COLO668 (cell line): Measurements from ENCODE around the gene SNAPC1.
"Not testable (repeated sequence)": the region's sequence is repeated elsewhere in the genome, so short reads cannot be mapped to it uniquely, and the experiment has no call there.

Source experiments
- DNase-seq: peaks from one replicate; lab custom pipeline; 2025; ENCODE audit not compliant: unreplicated experiment; lab: John Stamatoyannopoulos, UW

The SNAPC1 gene

GRCh38 chr14:61761959-61762786, at the start of gene SNAPC1:
Gene SNAPC1, plus strand, starts transcription at chr14:61762420. Its CDS starts 41 bp downstream, at chr14:61762461.
- DNase-seq, result peak; percentile 99

- DNase-seq, result no peak
Measured at GRCh38 chr14:61713724-61714437, 48.3 kb upstream of the SNAPC1 start.

- no peak for DNase-seq
Measured at GRCh38 chr14:61716956-61717355, 45.3 kb upstream of the SNAPC1 start.

GRCh38 chr14:61718039-61718438, 44.2 kb upstream of the SNAPC1 start:
- no peak for DNase-seq

GRCh38 chr14:61719344-61720293, 42.6 kb upstream of the SNAPC1 start:
- no peak for DNase-seq

- no peak for DNase-seq
Measured at GRCh38 chr14:61720294-61720661, 41.9 kb upstream of the SNAPC1 start.

- DNase-seq, result no peak
Measured at GRCh38 chr14:61720741-61721140, 41.5 kb upstream of the SNAPC1 start.

- no peak for DNase-seq
Measured at GRCh38 chr14:61724133-61724532, 38.1 kb upstream of the SNAPC1 start.

- no peak for DNase-seq
Measured at GRCh38 chr14:61726778-61727658, 35.2 kb upstream of the SNAPC1 start.

- no peak for DNase-seq
Measured at GRCh38 chr14:61730756-61731373, 31.4 kb upstream of the SNAPC1 start.

GRCh38 chr14:61733972-61734371, 28.2 kb upstream of the SNAPC1 start:
- no peak for DNase-seq

GRCh38 chr14:61736751-61737150, 25.5 kb upstream of the SNAPC1 start:
- no peak for DNase-seq

- DNase-seq, result no peak
Measured at GRCh38 chr14:61737915-61738314, 24.3 kb upstream of the SNAPC1 start.

- no peak for DNase-seq
Measured at GRCh38 chr14:61739133-61739532, 23.1 kb upstream of the SNAPC1 start.

- DNase-seq, result no peak
Measured at GRCh38 chr14:61742371-61742770, 19.8 kb upstream of the SNAPC1 start.

GRCh38 chr14:61744238-61744637, 18.0 kb upstream of the SNAPC1 start:
- DNase-seq, result no peak

- DNase-seq, result not testable (repeated sequence)
Measured at GRCh38 chr14:61746346-61746745, 15.9 kb upstream of the SNAPC1 start.

GRCh38 chr14:61746881-61747280, 15.3 kb upstream of the SNAPC1 start:
- DNase-seq, result no peak

- DNase-seq, result no peak
Measured at GRCh38 chr14:61747342-61747741, 14.9 kb upstream of the SNAPC1 start.

- DNase-seq, result no peak
Measured at GRCh38 chr14:61749264-61749663, 13.0 kb upstream of the SNAPC1 start.
